OCI-LY7 (cell line): ENCODE measurements around the gene PCYT1A. TPM values are rescaled to one million over a fixed set of nuclear protein-coding genes. Genes with fewer than 3 reads are reported as not detected.
A peak's percentile ranks its signal among the peaks of the same experiment; 100 is the strongest.
"Not testable (repeated sequence)": the region's sequence is repeated elsewhere in the genome, so short reads cannot be mapped to it uniquely, and the experiment has no call there.

Experiments
- BruUV-seq: library from RNA; stranded (reverse); fragments of 400-500 nt; replicated peaks from 2 replicates; lab custom pipeline; 2021; lab: Mats Ljungman, UMichigan
- CTCF ChIA-PET: fragments of 300-600 bp; sonication (Branson Sonifier 250); formaldehyde crosslinking; loops from one replicate; lab custom pipeline; 2022; ENCODE audit warnings: antibody characterized with exemption; ENCODE audit not compliant: unreplicated experiment; lab: Charles Lee
- POLR2A ChIA-PET: fragments of 300-600 bp; sonication (Branson Sonifier 250); formaldehyde crosslinking; loops from one replicate; lab custom pipeline; 2022; ENCODE audit warnings: antibody characterized with exemption; lab: Charles Lee
- DNase-seq: peaks from one replicate; pipeline ENCODE4 v3.0.0-alpha.2; 2015; ENCODE audit warnings: low spot score
- H2AFZ ChIP-seq: fragments of 200-600 bp; sonication (generic), shearing (Covaris generic); 2 replicates; pipeline ENCODE4 v1.6.1; 2014; ENCODE audit warnings: mild to moderate bottlenecking, antibody characterized with exemption, low read length, moderate library complexity
- H3K27ac ChIP-seq: fragments of 200-600 bp; sonication (generic); 2 replicates; pipeline ENCODE4 v1.5.1; 2014; ENCODE audit warnings: mixed run types, low read depth, mild to moderate bottlenecking, moderate library complexity, low read length, inconsistent platforms; ENCODE audit not compliant: poor library complexity, severe bottlenecking
- H3K36me3 ChIP-seq: fragments of 200-600 bp; sonication (generic); 2 replicates; pipeline ENCODE4 v1.6.1; 2014; ENCODE audit warnings: mild to moderate bottlenecking, antibody characterized with exemption, low read length, moderate library complexity, mixed read lengths; ENCODE audit not compliant: insufficient read depth
- H3K4me1 ChIP-seq: fragments of 200-600 bp; sonication (generic); 2 replicates; pipeline ENCODE4 v1.5.1; 2014; ENCODE audit warnings: mild to moderate bottlenecking, low read length; ENCODE audit not compliant: insufficient read depth, poor library complexity, severe bottlenecking
- H3K4me2 ChIP-seq: fragments of 200-600 bp; sonication (generic); 2 replicates; pipeline ENCODE4 v1.6.1; 2014; ENCODE audit warnings: mild to moderate bottlenecking, low read length
- H3K4me3 ChIP-seq: fragments of 200-600 bp; sonication (generic); 2 replicates; pipeline ENCODE4 v1.5.1; 2014; ENCODE audit warnings: mild to moderate bottlenecking, low read depth, low read length; ENCODE audit not compliant: poor library complexity, severe bottlenecking
- H3K79me2 ChIP-seq: fragments of 200-600 bp; sonication (generic); 2 replicates; pipeline ENCODE4 v1.6.1; 2016; ENCODE audit warnings: low read depth, mild to moderate bottlenecking, low read length, moderate library complexity, mixed read lengths; ENCODE audit not compliant: insufficient read depth
- H3K9me2 ChIP-seq: fragments of 200-600 bp; sonication (generic); 2 replicates; pipeline ENCODE4 v1.6.1; 2016; ENCODE audit warnings: mild to moderate bottlenecking, low read length, mixed read lengths; ENCODE audit not compliant: insufficient read depth
- H3K9me3 ChIP-seq: fragments of 200-600 bp; sonication (generic); 2 replicates; pipeline ENCODE4 v1.6.1; 2014; ENCODE audit warnings: mild to moderate bottlenecking, mixed run types, low read length, mixed read lengths
- H4K20me1 ChIP-seq: fragments of 200-600 bp; sonication (generic); 2 replicates; pipeline ENCODE4 v1.6.1; 2014; ENCODE audit warnings: mild to moderate bottlenecking, antibody characterized with exemption, low read length, moderate library complexity, mixed read lengths; ENCODE audit not compliant: insufficient read depth
- EZH2phosphoT487 ChIP-seq: fragments of 200-600 bp; sonication (generic); IDR thresholded peaks from 2 replicates; pipeline ENCODE4 v1.6.1; 2018; ENCODE audit warnings: low read depth, borderline replicate concordance, mild to moderate bottlenecking, mixed run types, antibody characterized with exemption, low read length, moderate library complexity, mixed read lengths
- intact Hi-C: fragments of 100-400 bp; cut with micrococcal nuclease; formaldehyde crosslinking; loops from one replicate; pipeline ENCODE4 v1.10.0; 2022; ENCODE audit not compliant: unreplicated experiment
- total RNA-seq, 2 experiments: library from RNA; depleted of rRNA in 1 of 2; stranded (reverse); fragments of >200 nt in 1 of 2; shearing (Covaris generic) in 1 of 2; gene quantifications; 2 replicates each; pipeline ENCODE4 v1.2.3, GENCODE V29; 2014 to 2022
- TF ChIP-seq, protein P1 (sequence below): fragments of 200-600 bp; sonication (generic); conservative IDR thresholded peaks from 2 replicates; pipeline ENCODE4 v1.5.1; 2014; ENCODE audit warnings: mild to moderate bottlenecking, antibody characterized with exemption, low read length, moderate library complexity, mixed read lengths

The PCYT1A gene
- total RNA-seq, 2 experiments from 2014 or later: 21.6 to 27.1 TPM

GRCh38 chr3:196317687-196318467, 30.4 kb upstream of the PCYT1A start, which contains the start of gene DYNLT2B:
Gene DYNLT2B, minus strand, starts transcription at chr3:196318240. Its CDS starts 88 bp downstream, at chr3:196318152.
- H3K79me2 ChIP-seq: peaks cover 6% of the 10 kb centered on the region; the same call in 1 of the 2 replicates
- H3K27ac ChIP-seq: peak within 1 kb of the TSS; percentile 61
- DNase-seq: peak; percentile 89
- BruUV-seq: no TSS peak
- peak within 1 kb of the TSS; percentile 68 for H2AFZ ChIP-seq
- peaks cover 5% of the 10 kb centered on the region for H3K4me1 ChIP-seq
- no peaks in the 10 kb centered on the region for H3K9me3 ChIP-seq
- TF ChIP-seq EZH2phosphoT487: no peak
- TF ChIP-seq, protein P1, sequence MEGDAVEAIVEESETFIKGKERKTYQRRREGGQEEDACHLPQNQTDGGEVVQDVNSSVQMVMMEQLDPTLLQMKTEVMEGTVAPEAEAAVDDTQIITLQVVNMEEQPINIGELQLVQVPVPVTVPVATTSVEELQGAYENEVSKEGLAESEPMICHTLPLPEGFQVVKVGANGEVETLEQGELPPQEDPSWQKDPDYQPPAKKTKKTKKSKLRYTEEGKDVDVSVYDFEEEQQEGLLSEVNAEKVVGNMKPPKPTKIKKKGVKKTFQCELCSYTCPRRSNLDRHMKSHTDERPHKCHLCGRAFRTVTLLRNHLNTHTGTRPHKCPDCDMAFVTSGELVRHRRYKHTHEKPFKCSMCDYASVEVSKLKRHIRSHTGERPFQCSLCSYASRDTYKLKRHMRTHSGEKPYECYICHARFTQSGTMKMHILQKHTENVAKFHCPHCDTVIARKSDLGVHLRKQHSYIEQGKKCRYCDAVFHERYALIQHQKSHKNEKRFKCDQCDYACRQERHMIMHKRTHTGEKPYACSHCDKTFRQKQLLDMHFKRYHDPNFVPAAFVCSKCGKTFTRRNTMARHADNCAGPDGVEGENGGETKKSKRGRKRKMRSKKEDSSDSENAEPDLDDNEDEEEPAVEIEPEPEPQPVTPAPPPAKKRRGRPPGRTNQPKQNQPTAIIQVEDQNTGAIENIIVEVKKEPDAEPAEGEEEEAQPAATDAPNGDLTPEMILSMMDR: peak; percentile 28; the same call in 1 of the 2 replicates
- ChIA-PET POLR2A (interaction anchor here (0.7 to 1.3 kb wide), 5 partner anchors 10 to 192 kb away, joined by 3 to 6 read pairs (median 4); partner anchors contain the start of gene UBXN7), CTCF (interaction anchor here (0.6 to 0.9 kb wide), 3 partner anchors 36 to 223 kb away, joined by 3 to 5 read pairs (median 4); no protein-coding TSS in a partner anchor)
- intact Hi-C loops: loop anchor here (1.0 to 5.0 kb wide), 2 partner anchors 113 to 184 kb away; partner anchors contain the start of gene RNF168
- H3K4me2 ChIP-seq: peak within 1 kb of the TSS; percentile 63
- 0 out of 2 replicates have a peak, but pooled peaks cover 3% of the 10 kb centered on the region for H3K36me3 ChIP-seq
- H3K9me2 ChIP-seq: no peaks in the 10 kb centered on the region
- H4K20me1 ChIP-seq: no peaks in the 10 kb centered on the region
- H3K4me3 ChIP-seq: peak within 1 kb of the TSS; percentile 75

- not testable (repeated sequence) for H3K9me3 ChIP-seq, H3K9me2 ChIP-seq, DNase-seq, H3K79me2 ChIP-seq, H3K4me1 ChIP-seq, BruUV-seq, H3K36me3 ChIP-seq, H4K20me1 ChIP-seq
- H3K4me3 ChIP-seq: peak overlapping the region; percentile 75
- POLR2A ChIA-PET: interaction anchor here (0.5 to 1.3 kb wide), 7 partner anchors 9 to 152 kb away, joined by 3 to 6 read pairs (median 3); partner anchors contain the start of gene UBXN7
- peak overlapping the region; percentile 68 for H2AFZ ChIP-seq
- peak overlapping the region; percentile 63 for H3K4me2 ChIP-seq
- intact Hi-C loops: loop anchor here (5.0 kb wide), 1 partner anchor 185 kb away; the partner anchor contains the start of gene RNF168
- H3K27ac ChIP-seq: peak overlapping the region; percentile 61
- CTCF ChIA-PET: interaction anchor here (0.6 to 0.9 kb wide), 2 partner anchors 35 to 223 kb away, joined by 3 to 5 read pairs; no protein-coding TSS in a partner anchor
These were observed 29.5 kb upstream of the PCYT1A start for GRCh38 chr3:196316799-196317686.

GRCh38 chr3:196315821-196316220, 28.3 kb upstream of the PCYT1A start:
- H3K9me3 ChIP-seq: no peaks in the 10 kb centered on the region
- TF ChIP-seq EZH2phosphoT487: no peak
- TF ChIP-seq, protein P1: no peak
- H3K4me1 ChIP-seq: peaks cover 5% of the 10 kb centered on the region
- no peak overlapping the region for H3K4me3 ChIP-seq
- H3K36me3 ChIP-seq: 0 out of 2 replicates have a peak, but pooled peaks cover 3% of the 10 kb centered on the region
- intact Hi-C loops: loop anchor here (5.0 kb wide), 1 partner anchor 186 kb away; the partner anchor contains the start of gene RNF168
- no peak overlapping the region for H2AFZ ChIP-seq
- no peaks in the 10 kb centered on the region for H4K20me1 ChIP-seq
- DNase-seq: no peak
- H3K27ac ChIP-seq: no peak overlapping the region
- no TSS peak for BruUV-seq
- ChIA-PET CTCF (no interaction called here), POLR2A (interaction anchor here (0.6 to 1.7 kb wide), 5 partner anchors 8 to 165 kb away, joined by 3 to 6 read pairs (median 4); no protein-coding TSS in a partner anchor)
- H3K79me2 ChIP-seq: peaks cover 6% of the 10 kb centered on the region; the same call in 1 of the 2 replicates
- no peaks in the 10 kb centered on the region for H3K9me2 ChIP-seq
- no peak overlapping the region for H3K4me2 ChIP-seq
